Activated CD8-positive, alpha-beta memory T cell treated with anti-CD3 and anti-CD28 coated beads for 4 hours (primary cell): ENCODE results near the gene PRAMEF13.
A peak's percentile ranks its signal among the peaks of the same experiment; 100 is the strongest.
"Not testable (repeated sequence)": the region's sequence is repeated elsewhere in the genome, so short reads cannot be mapped to it uniquely, and the experiment has no call there.

Experiments
- DNase-seq, 2 donors: peaks; one replicate each; pipeline ENCODE4 v3.0.0-alpha.2; 2020; ENCODE audit warnings: low read depth in 2 of 2

PRAMEF13 gene, protein sequence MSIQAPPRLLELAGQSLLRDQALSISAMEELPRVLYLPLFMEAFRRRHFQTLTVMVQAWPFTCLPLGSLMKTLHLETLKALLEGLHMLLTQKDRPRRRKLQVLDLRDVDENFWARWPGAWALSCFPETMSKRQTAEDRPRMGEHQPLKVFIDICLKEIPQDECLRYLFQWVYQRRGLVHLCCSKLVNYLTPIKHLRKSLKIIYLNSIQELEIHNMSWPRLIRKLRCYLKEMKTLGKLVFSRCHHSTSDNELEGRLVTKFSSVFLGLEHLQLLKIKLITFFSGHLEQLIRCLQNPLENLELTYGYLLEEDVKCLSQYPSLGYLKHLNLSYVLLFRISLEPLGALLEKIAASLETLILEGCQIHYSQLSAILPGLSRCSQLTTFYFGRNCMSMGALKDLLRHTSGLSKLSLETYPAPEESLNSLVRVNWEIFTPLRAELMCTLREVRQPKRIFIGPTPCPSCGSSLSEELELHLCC

GRCh38 chr1:13201309-13201708 is at the start of gene PRAMEF13:
Gene PRAMEF13 (minus strand): TSS chr1:13201409. CDS start chr1:13199589, 1,820 bp downstream.
- DNase-seq, result not testable (repeated sequence)

GRCh38 chr1:13247122-13247521 is 45.9 kb upstream of the PRAMEF13 start:
- not testable (repeated sequence) for DNase-seq

GRCh38 chr1:13246554-13246871 is 45.3 kb upstream of the PRAMEF13 start:
- not testable (repeated sequence) for DNase-seq

GRCh38 chr1:13245841-13246553 is 44.8 kb upstream of the PRAMEF13 start:
- DNase-seq, result not testable (repeated sequence)

DNA sequence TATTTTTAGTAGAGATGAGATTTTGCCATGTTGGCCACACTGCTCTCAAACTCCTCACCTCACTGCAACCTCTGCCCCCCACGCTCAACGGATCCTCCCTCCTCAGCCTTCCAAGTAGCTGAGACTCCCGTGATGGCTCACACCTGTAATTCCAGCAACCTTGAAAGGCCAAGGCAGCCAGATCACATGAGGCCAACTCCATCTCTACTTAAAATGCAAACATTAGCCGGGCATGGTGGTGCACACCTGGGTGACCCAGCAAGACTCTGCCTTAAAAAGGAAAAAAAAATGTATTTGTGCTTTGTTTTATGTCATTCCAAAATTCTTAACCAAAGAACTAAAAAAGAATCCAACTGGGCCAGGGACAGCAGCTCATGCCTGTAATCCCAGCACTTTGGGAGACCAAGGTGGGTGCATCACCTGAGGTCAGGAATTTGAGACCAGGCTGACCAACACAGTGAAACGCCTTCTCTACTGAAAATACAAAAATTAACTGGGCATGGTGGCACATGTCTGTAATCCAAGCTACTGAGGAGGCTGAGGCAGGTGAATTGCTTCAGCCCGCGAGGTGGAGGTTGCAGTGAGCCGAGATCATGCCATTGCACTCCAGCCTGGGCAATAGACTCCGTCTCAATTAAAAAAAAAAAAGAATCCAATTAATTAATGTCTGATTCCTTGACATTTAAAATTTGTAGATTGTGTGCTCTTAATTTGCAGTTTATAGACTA is 42.5 kb upstream of the PRAMEF13 start:
- DNase-seq, result not testable (repeated sequence)

- not testable (repeated sequence) for DNase-seq
Measured at GRCh38 chr1:13239633-13240032, 38.4 kb upstream of the PRAMEF13 start.

GRCh38 chr1:13237572-13237971 is 36.4 kb upstream of the PRAMEF13 start:
- not testable (repeated sequence) for DNase-seq

DNA sequence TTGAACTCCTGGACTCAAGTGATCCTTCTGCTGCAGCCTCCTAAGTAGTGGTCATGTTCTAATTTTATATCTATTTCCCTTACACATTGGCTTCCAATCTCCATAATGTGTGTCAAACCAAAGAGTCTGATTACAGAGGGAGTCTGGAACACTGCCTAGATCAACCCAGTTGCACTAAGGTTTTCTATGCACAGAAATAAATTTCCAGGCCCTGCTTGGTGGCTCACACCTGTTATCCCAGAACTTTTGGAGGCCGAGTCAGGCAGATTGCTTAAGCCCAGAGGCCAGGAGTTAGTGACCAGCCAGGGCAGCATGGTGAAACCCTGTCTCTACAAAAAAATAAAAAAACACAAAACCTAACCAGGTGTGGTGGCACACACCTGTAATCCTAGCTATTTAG is 32.8 kb upstream of the PRAMEF13 start:
- DNase-seq, result not testable (repeated sequence)

- not testable (repeated sequence) for DNase-seq
Measured at GRCh38 chr1:13232056-13232455, 30.8 kb upstream of the PRAMEF13 start.

DNA sequence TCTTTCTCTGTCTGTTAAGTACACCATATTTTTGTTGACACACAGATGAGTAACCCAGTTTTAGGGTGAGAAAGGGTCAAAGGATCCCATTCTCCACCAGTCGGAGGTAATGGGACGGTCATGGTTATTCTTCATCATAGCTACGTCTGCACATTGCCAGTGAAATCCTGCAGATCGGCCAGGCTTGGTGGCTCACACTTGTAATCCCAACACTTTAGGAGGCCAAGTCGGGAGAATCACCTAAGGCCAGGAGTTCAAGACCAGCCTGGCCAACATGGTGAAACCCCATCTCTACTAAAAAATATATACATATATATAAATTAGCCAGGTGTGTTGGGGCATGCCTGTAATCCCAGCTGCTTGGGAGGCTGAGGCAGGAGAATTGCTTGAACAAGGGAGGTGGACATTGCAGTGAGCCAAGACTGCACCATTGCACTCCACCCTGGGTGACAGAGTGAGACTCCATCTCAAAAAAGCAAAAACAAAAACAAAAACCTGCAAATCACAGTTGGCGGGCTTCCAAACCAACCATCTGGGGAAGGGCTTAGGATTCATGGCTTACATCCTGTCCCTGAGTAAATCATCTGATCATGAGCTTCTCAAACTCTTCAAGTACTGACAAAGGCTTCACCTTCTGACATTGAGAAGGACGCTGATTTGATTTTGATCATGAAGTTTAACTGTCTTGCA is 30.0 kb upstream of the PRAMEF13 start:
- DNase-seq, result not testable (repeated sequence)

DNA sequence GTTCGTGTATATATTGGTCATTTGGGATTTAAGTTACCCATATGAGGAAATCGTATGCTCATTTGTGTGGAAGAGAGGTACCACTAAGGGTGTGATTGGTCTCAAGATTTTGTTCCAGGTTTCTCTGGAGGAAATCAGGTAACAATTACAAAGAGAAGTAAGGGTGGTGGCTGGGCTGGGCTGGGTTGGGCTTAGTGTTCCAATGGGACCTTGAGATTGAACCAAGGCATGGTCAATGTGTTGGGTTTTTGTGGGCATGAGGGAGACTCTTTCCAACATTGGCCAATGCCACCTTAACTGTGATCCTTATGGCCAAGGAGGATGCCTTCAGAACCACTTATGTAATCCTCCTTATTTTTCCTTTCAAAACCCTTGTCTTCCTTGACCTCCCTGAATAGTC is 29.4 kb upstream of the PRAMEF13 start:
- DNase-seq, result not testable (repeated sequence)

DNA sequence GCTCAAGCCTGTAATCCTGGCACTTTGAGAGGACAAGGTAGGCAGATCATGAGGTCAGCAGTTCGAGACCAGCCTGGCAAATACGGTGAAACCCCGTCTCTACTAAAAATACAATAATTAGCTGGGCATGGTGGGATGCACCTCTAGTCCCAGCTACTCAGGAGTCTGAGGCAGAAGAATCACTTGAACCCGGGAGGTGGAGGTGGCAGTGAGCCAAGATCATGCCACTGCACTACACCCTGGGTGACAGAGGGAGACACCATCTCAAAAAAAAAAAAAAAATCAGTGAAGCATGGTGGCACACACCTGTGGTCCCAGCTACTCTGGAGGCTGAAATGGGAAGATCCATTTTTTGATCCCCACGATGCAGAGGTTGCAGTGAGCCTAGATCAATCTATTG is 28.9 kb upstream of the PRAMEF13 start:
- DNase-seq, result not testable (repeated sequence)

DNA sequence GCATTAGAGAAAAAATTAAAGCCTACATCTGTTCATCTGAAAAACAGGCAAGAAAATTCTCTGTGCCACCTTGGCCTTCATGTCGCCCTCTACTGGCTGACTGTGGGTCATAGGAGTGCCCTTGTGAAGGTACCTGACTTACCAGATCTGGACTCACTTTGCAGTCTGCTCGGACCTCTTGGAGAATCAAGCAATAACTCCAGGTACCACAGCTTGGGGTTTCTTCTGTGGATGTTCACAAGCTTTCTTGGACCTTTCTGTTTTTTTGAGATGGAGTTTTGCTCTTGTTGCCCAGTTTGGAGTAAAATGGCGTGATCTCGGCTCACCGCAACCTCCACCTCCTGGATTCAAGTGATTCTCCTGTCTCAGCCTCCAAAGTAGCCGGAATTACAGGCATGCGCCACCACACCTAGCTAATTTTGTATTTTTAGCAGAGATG is 27.2 kb upstream of the PRAMEF13 start:
- peak in 1 of 2 donors; percentile 33 for DNase-seq

DNA sequence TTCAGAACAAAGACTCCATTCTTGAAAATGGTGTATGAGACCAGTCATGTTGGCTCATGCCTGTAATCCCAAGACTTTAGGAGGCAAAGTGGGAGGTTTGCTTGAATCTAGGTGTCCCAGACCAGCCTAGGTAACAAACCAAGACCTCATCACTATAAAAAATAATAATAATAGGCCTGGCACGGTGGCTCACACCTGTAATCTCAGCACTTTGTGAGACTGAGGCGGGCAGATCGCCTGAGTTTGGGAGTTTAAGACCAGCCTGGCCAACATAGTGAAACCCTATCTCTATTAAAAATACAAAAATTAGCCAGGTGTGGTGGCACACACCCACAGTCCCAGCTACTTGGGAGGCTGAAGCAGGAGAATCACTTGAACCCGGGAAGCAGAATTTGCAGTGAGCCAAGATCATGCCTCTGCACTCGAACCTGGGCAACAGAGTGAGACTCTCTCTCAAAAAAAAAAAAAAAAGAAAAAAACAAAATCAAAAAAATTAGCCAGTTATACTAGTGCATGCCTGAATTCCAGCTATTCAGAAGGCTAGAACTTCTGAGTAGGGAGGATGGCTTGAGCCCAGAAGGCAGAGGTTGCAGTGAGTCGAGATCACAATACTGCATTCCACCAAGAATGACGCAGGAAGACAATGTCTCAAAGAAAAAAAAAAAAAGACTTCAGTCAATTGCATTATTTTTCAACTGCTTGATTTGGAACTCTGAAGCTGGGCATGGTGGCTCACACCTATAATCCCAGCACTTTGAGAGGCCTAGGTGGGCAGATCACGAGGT is 26.3 kb upstream of the PRAMEF13 start:
- DNase-seq, result not testable (repeated sequence)

GRCh38 chr1:13225675-13226204 is 24.5 kb upstream of the PRAMEF13 start, which contains the start of gene PRAMEF18:
Gene PRAMEF18 (minus strand): TSS chr1:13226154. CDS start chr1:13226106, 48 bp downstream.
- not testable (repeated sequence) for DNase-seq

- no peak for DNase-seq
Measured at GRCh38 chr1:13224480-13225060, 23.4 kb upstream of the PRAMEF13 start.

GRCh38 chr1:13222788-13223187 is 21.6 kb upstream of the PRAMEF13 start:
- not testable (repeated sequence) for DNase-seq

- DNase-seq, result not testable (repeated sequence)
Measured at GRCh38 chr1:13219203-13219602, 18.0 kb upstream of the PRAMEF13 start.

DNA sequence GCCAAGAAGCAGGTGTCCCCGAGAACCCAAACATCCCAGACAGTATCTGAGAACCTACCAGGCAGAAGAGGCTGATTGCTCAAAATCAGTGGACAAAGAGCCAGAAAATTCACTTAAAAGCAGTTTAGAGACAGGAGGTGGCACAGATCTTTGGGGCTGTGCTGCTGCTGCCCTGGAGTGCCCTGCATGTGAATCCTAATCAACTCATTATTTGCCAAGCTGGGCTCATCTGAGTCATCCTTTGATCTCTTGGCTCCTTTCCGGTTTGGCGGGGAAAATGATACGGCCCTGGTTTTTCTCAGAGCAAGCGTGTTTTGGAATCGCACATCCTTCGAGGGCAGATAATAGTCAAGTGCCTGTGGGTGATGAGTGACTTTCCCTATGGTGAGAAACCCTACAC is 15.4 kb upstream of the PRAMEF13 start:
- DNase-seq, result not testable (repeated sequence)

DNA sequence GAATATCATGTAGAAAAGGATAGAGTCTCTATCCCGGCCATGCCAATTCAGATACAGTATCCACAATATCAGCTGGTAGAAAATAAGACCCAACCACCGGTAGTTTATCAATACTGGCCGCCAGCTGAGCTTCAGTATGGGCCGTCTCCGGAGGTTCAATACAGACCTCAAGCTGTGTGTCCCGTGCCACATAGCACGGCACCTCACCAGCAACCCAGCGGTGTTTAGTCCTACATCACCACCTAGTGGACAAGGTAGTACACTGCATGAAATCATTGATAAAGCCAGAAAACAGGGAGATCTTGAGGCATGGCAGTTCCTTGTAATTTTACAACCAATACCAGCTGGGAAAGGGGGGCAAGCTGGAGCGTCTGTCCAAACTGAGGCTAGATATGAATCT is 7.5 kb upstream of the PRAMEF13 start:
- DNase-seq, result not testable (repeated sequence)
